Thyroid gland (tissue), 4 donors: ENCODE measurements around the gene ATE1. TPM values are rescaled to one million over a fixed set of nuclear protein-coding genes. Genes with fewer than 3 reads are reported as not detected.

Experiments
- DNase-seq, 2 donors: peaks; one replicate each; pipeline ENCODE4 v3.0.0-alpha.2; 2019
- H3K27ac ChIP-seq, 3 donors: fragments of 200-600 bp; sonication (generic); 1 replicate in 2 of 3; 2 replicates in 1 of 3; pipeline ENCODE4 v1.5.1; 2016 to 2019; ENCODE audit warnings: mild to moderate bottlenecking in 1 of 3, moderate library complexity in 1 of 3
- H3K27me3 ChIP-seq: fragments of 200-600 bp; sonication (generic); one replicate; pipeline ENCODE4 v1.5.1; 2019
- H3K36me3 ChIP-seq, 2 donors: fragments of 200-600 bp; sonication (generic); one replicate each; pipeline ENCODE4 v1.5.1; 2016 to 2019
- H3K4me1 ChIP-seq, 2 donors: fragments of 200-600 bp; sonication (generic); one replicate each; pipeline ENCODE4 v1.5.1; 2017 to 2019
- H3K4me3 ChIP-seq, 3 donors: fragments of 200-600 bp; sonication (generic); replicated peaks in 1 of 3; 1 replicate in 2 of 3; 2 replicates in 1 of 3; pipeline ENCODE4 v1.5.1; 2016; ENCODE audit warnings: mild to moderate bottlenecking in 1 of 3
- H3K9me3 ChIP-seq: fragments of 200-600 bp; sonication (generic); one replicate; pipeline ENCODE4 v1.5.1; 2017
- POLR2A ChIP-seq, 2 donors: fragments of 450-650 bp; IDR thresholded peaks; one replicate each; pipeline ENCODE4 v1.6.1; 2017; ENCODE audit warnings: antibody characterized with exemption in 2 of 2, mild to moderate bottlenecking in 2 of 2, moderate library complexity in 1 of 2
- whole genome bisulfite sequencing, 2 donors: methylation state at CpG; one replicate each; pipeline ENCODE4 v1.1.5; 2017; 5-methylcytosine and 5-hydroxymethylcytosine counted together
- intact Hi-C: fragments of 100-400 bp; cut with DNase I; formaldehyde crosslinking; loops from one replicate; pipeline ENCODE4 v1.15.1; 2023
- total RNA-seq, 4 donors: library from RNA; depleted of rRNA; stranded (reverse); fragments of >200 nt; gene quantifications; one replicate each; pipeline ENCODE4 v1.2.3, GENCODE V29; 2016
- TF ChIP-seq, protein P1 (sequence below), 6 experiments: fragments of 200-600 bp in 3 of 6; fragments of 450-650 bp in 3 of 6; sonication (generic) in 3 of 6; IDR thresholded peaks; one replicate each; pipeline ENCODE4 v1.5.1; 2016 to 2019; ENCODE audit warnings: antibody characterized with exemption in 6 of 6, mild to moderate bottlenecking in 2 of 6, inconsistent platforms in 1 of 6, moderate library complexity in 1 of 6

ATE1 gene
- total RNA-seq, 4 donors from 2014 or later, result 47.3 to 66.0 (median 58.0) TPM

DNA sequence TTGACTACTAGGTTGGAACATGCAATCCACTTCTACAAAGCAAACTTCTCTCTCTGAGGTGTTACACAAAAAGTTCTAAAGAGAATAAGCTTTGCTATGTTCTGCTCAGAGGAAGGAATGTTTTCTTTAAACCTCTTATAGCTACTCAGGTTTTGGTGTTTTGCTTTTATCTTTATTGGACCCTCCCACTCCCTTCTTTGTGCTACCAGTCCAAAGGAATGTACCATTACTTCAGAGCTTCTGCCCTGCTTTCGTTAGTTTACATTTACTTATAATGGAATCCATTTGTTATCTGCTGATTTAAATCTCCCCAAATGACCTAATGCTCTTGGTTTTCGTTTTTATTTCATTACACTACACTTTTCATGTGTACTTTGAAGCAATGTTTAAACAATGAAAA is 154.9 kb downstream of the ATE1 start:
- intact Hi-C loops, result no loop called here
- H3K36me3 ChIP-seq, result no peaks in the 10 kb centered on the region
- no peak overlapping the region for H3K27ac ChIP-seq
- 27 to 44% methylated on average over 2 of the region's 2 CpGs for WGBS, 2 donors
- H3K4me3 ChIP-seq, result no peak overlapping the region
- DNase-seq, result no peak
- no peaks in the 10 kb centered on the region for H3K9me3 ChIP-seq
- H3K27me3 ChIP-seq, result no peaks in the 10 kb centered on the region
- peaks cover 17 to 22% of the 10 kb centered on the region in 2 donors for H3K4me1 ChIP-seq
- TF ChIP-seq, protein P1, sequence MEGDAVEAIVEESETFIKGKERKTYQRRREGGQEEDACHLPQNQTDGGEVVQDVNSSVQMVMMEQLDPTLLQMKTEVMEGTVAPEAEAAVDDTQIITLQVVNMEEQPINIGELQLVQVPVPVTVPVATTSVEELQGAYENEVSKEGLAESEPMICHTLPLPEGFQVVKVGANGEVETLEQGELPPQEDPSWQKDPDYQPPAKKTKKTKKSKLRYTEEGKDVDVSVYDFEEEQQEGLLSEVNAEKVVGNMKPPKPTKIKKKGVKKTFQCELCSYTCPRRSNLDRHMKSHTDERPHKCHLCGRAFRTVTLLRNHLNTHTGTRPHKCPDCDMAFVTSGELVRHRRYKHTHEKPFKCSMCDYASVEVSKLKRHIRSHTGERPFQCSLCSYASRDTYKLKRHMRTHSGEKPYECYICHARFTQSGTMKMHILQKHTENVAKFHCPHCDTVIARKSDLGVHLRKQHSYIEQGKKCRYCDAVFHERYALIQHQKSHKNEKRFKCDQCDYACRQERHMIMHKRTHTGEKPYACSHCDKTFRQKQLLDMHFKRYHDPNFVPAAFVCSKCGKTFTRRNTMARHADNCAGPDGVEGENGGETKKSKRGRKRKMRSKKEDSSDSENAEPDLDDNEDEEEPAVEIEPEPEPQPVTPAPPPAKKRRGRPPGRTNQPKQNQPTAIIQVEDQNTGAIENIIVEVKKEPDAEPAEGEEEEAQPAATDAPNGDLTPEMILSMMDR (IDR thresholded peaks at IDR 0.05), result no peak
- TF ChIP-seq POLR2A (IDR thresholded peaks at IDR 0.05), result no peak

DNA sequence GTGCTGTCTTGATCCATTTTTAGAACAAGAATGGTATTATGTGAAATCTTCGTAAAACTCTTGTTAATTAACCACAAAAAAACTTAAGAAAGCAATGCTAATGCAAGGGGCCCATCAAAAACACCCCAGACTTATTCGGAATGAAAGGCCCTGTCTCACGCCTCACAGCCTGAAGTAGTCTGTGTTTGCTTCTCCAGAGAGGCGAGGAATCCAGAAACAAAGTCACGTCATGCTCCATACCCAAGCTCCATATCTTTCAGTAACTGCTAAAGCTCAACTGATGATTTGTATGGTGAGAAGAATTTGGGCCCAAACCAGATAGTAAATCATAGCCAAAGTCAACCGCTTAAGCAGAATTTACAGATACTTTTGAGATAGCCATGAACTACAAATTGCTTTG is 155.4 kb downstream of the ATE1 start:
- no peak for TF ChIP-seq POLR2A (IDR thresholded peaks at IDR 0.05)
- TF ChIP-seq, protein P1 (IDR thresholded peaks at IDR 0.05), result no peak
- 69 to 72% methylated on average over 6 of the region's 6 CpGs for WGBS, 2 donors
- intact Hi-C loops, result no loop called here
- Histone ChIP-seq H3K27ac (no peak overlapping the region), H3K4me3 (no peak overlapping the region), H3K4me1 (peaks cover 17 to 22% of the 10 kb centered on the region in 2 donors), H3K36me3 (no peaks in the 10 kb centered on the region), H3K27me3 (no peaks in the 10 kb centered on the region), H3K9me3 (no peaks in the 10 kb centered on the region)
- no peak for DNase-seq

GRCh38 chr10:121771966-121772365 is 155.9 kb downstream of the ATE1 start:
- TF ChIP-seq POLR2A (IDR thresholded peaks at IDR 0.05), result no peak
- TF ChIP-seq, protein P1 (IDR thresholded peaks at IDR 0.05), result no peak
- H3K4me1 ChIP-seq, result peaks cover 17 to 22% of the 10 kb centered on the region in 2 donors
- no peaks in the 10 kb centered on the region for H3K27me3 ChIP-seq
- DNase-seq, result no peak
- H3K4me3 ChIP-seq, result no peak overlapping the region
- H3K27ac ChIP-seq, result no peak overlapping the region
- no peaks in the 10 kb centered on the region for H3K36me3 ChIP-seq
- intact Hi-C loops, result no loop called here
- WGBS, 2 donors, result 75 to 82% methylated on average over 5 of the region's 5 CpGs
- no peaks in the 10 kb centered on the region for H3K9me3 ChIP-seq

DNA sequence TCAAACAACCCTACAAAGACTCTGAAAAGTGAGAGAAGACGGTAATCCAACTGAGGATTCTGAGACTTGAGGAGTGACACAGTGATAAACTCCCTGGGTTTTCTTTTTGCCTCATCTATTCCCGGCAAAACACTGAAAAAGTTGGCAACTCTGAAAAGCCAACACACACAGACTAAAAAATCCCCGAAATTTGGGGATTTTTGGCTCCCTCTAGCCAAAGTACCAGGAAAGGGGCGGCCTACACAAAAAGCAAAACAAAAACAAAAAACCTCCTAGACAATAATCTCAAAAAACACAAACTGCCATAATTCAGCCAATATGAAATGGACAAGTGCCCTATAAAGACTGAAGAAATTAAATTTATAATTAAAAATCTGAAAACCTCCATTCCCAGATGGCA is 161.4 kb downstream of the ATE1 start:
- H3K27me3 ChIP-seq, result no peaks in the 10 kb centered on the region
- H3K27ac ChIP-seq, result no peak overlapping the region
- intact Hi-C loops, result no loop called here
- DNase-seq, result no peak
- no peaks in the 10 kb centered on the region for H3K9me3 ChIP-seq
- WGBS, 2 donors, result 71 to 74% methylated on average over 4 of the region's 4 CpGs
- H3K4me1 ChIP-seq, result no peaks in the 10 kb centered on the region
- TF ChIP-seq, protein P1 (IDR thresholded peaks at IDR 0.05), result no peak
- TF ChIP-seq POLR2A (IDR thresholded peaks at IDR 0.05), result no peak
- no peak overlapping the region for H3K4me3 ChIP-seq
- H3K36me3 ChIP-seq, result no peaks in the 10 kb centered on the region

GRCh38 chr10:121765204-121765603 is 162.6 kb downstream of the ATE1 start:
- Histone ChIP-seq H3K9me3 (no peaks in the 10 kb centered on the region), H3K36me3 (no peaks in the 10 kb centered on the region), H3K4me3 (no peak overlapping the region), H3K4me1 (no peaks in the 10 kb centered on the region), H3K27ac (no peak overlapping the region), H3K27me3 (no peaks in the 10 kb centered on the region)
- no peak for TF ChIP-seq POLR2A (IDR thresholded peaks at IDR 0.05)
- 81 to 94% methylated on average over 4 of the region's 4 CpGs for WGBS, 2 donors
- DNase-seq, result no peak
- intact Hi-C loops, result no loop called here
